ENCODE data around the gene RALGPS2. TPM values are rescaled to one million over a fixed set of nuclear protein-coding genes. Genes with fewer than 3 reads are reported as not detected.

RALGPS2 gene
- total RNA-seq, 1 donor from 2014 or later: 1.8 TPM

DNA sequence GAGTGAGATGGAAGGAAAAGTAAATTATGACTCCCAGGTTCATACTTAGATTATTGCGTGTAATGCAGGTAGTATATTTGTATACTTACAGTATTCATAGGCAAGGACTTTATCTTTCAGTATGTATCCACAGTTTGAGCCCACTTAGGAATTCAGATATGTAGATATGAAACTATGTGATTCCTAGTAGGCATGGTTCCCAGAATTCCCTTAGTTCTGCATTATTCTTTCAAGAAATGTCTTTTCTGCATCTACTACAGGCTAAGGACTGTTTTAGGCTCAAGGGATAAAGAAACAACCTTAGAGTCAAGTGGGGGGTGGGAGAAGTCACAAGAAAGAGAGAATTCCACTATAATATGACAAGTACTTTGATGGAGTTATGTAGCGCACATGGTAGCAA is 132.1 kb downstream of the RALGPS2 start:
- intact Hi-C loops (cut with micrococcal nuclease): no loop called here

DNA sequence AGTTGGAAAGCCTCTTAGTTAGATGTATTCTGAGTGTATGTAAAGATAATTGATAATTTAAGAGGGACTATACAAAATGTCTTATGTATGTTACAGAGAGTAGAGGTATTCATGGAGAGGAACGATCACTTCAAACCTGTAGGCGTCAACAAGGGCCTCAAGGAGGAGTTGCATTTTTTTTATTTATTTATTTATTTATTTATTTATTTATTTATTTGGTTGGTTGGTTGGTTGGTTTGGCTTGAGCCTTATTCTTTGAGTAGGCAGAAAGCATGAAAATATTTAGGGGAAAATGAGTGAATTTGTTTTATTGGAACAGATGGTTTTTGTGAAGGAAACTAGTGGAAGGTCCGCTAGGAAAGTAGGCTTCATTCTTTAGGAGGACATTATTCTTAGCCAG is 137.4 kb downstream of the RALGPS2 start:
- intact Hi-C loops (cut with micrococcal nuclease): no loop called here

DNA sequence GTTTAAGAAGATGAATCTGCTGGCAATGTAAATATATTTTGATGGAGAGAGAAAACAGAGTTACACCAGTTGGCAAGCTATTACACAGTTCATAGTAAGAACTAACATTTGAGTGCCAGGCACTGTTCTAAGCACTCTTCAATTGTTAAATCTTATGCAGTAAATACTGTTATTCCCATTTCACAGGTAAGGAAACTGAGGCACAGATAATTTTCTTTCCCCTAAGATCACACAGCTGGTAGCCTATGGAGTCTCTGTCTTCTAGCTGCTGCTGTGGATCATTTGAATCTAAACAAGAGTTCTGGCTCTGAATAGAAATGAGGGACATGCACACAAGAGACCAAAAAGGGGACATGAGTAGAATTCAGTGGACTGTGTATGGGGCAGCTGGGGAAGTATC is 137.8 kb downstream of the RALGPS2 start:
- intact Hi-C loops (cut with micrococcal nuclease): no loop called here

DNA sequence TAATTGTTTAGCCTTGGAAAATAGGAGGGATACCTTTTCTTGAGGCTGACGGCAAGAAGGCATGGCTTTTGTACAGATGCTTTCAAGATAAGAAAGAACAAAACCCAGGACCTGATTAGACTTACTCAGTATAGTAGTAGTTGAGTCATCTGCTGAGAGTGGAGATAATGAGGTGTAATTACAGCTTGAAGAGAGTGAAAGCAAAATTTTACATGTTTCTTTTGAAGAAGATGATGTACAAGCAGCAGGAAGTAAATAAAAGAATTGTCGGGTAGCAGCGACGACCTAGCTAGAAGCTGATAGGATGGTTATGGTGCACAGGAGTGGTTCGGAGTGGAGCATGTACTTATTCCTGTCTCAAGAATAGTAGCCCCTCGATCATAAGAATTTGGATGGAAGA is 139.3 kb downstream of the RALGPS2 start:
- intact Hi-C loops (cut with micrococcal nuclease): no loop called here

DNA sequence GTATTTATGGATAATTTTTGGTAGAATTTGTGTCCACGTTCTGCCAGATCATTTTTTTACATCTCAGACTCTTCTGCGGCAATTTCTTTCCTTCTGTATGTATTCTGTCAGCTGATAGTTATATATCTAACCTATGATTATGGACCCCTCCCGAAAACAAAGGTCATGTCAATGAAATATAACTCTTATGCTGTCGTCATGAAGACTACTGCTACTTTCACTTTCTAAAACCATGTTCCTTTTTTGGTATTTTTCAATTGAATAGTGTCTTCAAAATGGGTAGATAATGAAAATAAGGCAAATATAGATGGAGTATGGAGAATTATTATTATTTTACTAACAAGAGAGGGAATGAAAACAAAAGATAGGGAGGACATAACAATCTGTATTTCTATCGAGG is 142.6 kb downstream of the RALGPS2 start:
- intact Hi-C loops (cut with micrococcal nuclease): no loop called here

DNA sequence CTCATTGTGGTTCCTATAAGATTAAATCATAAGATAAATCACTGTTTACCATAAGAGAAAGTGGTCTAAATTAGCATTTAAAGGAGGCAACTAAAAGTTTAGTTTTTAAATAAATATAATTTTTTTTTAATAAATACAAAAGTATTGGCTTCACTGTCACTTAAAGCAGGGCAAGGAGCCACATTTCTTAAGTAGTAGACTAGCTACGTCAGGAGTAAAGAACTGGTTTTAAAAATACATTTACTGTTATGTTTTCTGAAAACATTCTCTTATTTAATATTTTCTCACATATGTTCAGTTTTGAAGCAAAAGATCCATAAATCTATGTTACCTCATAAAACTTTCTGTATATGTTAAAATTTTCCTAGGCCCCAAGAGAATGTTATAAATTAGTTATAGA is 143.7 kb downstream of the RALGPS2 start:
- intact Hi-C loops (cut with micrococcal nuclease): no loop called here

DNA sequence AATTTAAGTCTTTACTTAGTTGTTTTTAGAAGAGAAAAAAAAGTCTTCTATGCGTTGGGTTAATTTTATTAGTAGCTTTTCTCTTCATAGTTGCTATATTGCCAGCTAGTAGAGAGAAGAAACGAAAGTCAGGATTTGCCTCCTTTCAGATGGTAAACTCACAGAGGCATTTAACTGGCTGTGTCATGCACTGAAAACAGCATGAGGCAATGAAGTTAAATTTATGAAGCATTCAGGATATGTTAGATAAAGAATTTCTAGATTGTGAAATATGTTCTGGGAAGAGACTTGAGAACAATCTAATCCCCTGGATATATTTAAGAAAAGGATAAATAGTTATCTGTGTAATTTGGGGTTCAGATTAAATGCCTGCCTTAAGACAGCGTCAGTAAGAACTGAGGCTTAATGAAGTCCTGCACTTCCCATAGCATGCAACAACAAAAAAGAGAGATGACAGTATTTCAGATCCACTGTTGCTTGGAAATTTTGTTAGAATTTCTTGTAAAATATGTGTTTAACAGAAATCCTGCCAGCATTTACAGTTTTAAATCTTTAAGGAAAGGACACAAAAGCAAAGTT is 144.2 kb downstream of the RALGPS2 start:
- intact Hi-C loops (cut with micrococcal nuclease): no loop called here

DNA sequence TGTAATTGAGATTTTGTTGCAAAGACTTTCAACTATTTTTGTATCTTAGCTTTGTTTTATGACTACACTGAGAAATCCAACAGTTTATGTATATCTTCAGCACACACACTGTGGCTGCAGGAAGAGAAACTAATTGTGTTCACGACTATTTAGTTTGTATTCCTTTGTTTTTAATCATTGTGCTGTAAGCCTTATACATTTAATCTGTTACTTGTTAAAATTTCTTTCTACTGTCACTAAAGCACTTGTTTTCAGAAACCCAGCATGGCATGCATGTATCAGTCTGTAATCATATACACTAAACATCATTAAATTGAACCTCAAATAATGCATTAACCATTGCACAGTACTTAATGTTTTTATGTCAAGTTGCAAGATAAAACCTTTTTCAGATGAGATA is 145.2 kb downstream of the RALGPS2 start:
- intact Hi-C loops (cut with micrococcal nuclease): no loop called here

DNA sequence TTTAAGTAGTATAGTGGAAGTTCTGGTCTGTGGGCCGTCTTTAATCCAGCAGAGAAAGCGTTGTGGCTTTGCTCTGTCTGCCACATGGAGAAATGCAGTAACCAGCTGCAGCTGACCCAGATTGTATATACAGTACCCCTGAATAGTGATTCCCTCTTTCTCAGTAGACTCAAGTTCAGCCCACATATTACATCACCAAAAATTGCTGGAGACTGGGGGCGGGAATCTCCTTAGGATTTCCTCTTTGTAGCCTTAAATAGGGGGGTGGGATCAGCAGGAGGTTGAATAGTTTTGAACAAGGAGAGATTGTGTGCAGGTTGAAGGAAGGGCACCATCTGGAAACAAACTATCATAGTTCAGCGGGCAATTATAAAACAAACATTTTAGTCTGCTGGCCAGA is 145.9 kb downstream of the RALGPS2 start, which contains the start of gene ANGPTL1:
Gene ANGPTL1 (minus strand): TSS at position 134 of the 400 bp plus-strand sequence. CDS start 5,301 bp downstream, outside the sequence.
- intact Hi-C loops (cut with micrococcal nuclease): no loop called here

DNA sequence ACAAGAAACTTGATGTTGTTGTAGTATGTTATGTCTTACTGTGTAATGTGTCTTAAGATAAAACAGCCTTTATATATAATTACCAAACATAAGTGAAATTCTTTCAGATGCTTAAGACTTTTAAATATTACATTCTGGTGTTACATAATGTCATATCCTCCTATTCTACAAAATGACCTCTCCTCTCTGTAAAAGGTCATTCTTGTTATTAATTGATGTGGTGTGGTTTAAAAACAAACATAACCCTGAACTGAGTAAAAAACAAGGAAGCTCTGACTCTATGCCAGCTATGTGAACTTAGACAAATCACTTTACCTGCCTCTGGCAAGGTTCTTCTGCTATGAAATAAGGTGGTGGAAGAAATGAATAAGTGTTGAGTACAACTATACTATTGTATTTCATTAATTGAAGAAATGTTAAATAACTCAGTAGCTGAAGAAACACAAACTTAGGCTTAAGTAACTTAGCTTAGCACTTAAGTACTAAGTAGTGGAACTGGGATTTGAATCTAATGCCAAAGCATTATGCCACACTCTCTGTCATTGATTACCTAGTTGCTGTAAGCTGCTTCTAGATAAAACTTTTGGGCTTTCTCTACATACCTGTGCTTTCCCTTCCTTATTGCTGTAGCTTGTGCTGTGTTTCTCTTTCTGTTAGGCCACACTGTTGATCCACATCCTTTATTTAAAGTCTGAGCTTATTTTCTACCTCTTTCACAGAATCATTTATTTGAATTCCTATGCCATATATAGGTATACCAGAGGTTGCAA is 146.7 kb downstream of the RALGPS2 start:
- intact Hi-C loops (cut with micrococcal nuclease): no loop called here

DNA sequence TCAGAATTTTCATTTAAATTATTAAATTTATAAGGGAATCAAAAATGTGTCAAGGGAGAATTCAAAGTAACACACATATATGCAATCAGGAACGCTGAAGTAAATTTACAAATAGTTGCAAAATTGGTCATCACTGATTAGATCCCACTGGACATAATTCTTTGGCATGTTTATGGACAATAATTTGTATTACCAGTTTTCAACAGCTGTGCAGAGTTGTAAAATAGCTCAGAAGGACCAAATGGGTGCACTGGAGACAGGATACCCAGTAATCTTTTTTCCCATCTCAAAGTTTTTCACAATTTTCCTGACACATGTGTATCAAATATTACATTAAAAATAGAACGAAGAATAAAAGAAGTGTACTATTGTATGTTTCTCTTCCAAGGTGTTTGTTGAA is 149.9 kb downstream of the RALGPS2 start:
- intact Hi-C loops (cut with micrococcal nuclease): no loop called here

DNA sequence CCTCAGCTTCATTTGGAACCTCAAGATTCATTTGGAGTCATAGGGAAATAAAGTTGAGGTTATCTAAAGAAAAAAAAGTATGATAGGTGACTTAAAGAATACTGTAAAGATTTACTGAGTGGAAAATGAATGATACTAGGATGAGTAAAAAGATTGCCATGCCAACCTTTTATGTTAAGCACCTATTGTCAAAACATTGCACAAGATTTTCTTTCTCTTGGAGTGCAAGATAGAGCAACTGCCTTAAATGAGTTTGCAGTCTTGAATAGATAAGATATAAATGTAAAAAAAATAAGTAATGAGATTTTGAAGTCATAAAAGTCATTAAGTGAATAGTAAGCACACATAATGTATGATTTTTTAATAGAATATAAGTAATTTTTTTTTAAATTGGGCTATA is 150.9 kb downstream of the RALGPS2 start:
- intact Hi-C loops (cut with micrococcal nuclease): no loop called here

DNA sequence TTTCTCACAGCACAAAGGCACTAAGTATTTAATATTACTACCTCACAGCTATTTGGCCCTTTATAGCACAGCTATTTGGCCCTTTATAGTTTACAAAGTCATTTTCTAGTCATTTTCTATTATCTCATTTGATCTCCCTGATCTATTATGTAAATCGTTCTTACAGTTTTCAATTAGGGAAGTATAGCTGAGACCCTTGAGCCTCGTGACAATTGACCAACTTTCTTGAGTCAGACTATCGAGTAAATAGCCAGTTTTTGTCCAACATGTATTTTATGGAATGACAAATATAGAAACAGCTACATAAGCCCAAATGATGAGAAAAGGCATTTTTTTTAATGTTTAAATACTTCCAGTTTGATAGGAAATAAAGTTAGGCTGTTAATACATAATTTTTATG is 152.9 kb downstream of the RALGPS2 start:
- intact Hi-C loops (cut with micrococcal nuclease): no loop called here

DNA sequence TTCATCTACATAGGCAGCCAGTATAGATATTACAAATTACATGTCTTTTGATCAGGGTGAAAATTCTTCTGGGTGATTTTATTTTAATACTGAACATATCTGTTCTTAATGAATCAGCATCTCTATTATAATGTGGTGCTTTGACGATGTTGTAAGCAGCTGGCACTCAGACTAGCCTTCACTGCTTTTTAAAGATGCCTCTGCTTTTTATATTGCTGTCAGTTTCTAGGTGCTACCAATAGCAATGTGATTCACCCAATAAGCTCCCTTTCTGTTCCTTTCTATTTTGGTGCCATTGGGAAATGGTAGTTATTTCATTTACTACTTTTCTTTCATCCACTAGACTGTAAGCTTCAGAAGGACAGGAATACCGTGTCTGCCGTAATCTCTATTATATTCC is 156.9 kb downstream of the RALGPS2 start:
- intact Hi-C loops (cut with micrococcal nuclease): no loop called here

DNA sequence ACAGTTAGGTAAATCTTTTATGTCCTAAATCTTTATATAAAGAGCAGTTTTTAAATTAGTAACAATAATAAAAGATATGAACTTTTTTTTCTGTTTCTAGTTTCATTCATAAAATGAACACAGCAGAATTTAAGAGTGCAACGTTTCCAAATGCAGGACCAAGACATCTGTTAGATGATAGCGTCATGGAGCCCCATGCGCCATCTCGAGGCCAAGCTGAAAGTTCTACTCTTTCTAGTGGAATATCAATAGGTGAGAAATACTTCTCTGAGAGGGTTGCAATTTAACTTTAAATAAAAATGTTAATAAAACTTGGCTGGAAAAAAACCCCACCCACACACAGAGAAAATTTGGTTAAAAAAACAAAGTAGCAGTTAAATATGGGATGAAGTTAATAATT is 160.8 kb downstream of the RALGPS2 start:
- intact Hi-C loops (cut with micrococcal nuclease): no loop called here

DNA sequence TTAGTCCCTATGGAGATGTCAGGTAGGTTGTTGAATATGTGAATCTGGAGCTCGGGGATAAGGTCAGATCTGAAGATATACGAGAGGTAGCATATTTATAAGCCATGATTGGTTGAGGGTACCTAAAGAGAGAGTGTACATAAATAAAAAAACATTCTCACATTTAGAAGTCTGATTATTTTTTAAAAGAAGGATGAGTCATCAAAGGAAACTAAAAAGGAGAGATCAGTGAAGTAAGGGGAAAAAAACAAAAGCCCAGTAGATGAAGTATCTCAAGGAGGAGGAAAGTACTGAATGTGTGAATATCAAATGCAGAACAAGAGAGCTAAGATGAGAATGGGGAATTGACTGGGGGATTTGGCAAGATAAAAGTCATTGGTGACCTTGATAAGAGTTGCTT is 161.5 kb downstream of the RALGPS2 start:
- intact Hi-C loops (cut with micrococcal nuclease): no loop called here

DNA sequence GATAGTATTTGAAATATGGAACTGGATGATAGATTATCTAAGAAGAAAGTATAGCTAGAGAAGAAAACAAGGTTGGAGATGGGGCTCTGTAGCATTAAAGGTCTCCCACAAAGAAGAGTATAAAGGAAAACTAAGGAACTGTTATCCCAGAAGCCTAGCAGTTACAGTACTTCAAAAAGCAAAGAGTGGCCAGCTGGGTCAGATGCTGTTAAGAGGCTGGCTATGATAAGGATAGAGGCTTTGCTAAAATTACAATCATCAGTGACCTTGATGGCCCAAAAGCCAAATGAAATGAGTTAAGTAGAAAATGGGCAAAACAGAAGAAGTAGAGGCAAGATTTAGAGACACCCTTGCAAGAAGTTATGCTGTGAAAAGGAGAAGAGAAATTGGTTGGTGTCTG is 170.9 kb downstream of the RALGPS2 start:
- intact Hi-C loops (cut with micrococcal nuclease): no loop called here

DNA sequence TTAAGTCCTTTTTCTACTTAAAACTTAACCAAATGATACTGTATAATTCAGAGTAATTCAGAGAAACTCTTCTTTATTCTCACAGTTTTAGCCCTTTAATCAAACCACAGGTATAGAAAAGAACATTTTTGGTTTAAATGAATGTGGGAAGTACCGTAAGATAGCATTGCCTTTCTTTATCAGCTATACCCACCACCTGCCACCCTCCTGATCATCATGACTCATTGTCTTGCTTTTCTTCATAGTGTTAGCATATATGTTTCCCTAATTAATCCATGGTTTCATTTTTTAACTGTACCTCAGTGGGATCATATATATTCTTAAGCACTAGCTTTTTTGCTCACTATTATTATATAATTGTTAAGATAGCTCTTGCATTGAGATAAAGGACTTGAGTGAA is 173.4 kb downstream of the RALGPS2 start:
- intact Hi-C loops (cut with micrococcal nuclease): no loop called here

DNA sequence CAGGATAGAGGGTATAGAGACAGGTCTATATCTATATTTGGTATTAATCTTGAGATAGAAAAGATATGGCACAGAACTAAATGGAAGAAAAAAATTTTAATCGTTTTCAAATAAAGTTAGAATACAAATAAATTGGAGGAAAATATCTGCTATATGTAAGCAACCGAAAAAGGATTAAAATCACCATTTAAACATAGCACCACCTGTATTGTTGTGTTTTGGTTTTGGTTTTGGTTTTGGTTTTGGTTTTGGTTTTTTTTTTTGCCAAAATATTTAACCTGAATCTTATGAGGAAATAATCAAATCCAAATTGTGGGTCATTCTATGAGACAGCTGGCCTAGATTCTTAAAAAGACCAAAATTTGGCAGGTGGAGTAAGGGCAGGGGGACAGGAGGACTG is 174.4 kb downstream of the RALGPS2 start:
- intact Hi-C loops (cut with micrococcal nuclease): no loop called here

DNA sequence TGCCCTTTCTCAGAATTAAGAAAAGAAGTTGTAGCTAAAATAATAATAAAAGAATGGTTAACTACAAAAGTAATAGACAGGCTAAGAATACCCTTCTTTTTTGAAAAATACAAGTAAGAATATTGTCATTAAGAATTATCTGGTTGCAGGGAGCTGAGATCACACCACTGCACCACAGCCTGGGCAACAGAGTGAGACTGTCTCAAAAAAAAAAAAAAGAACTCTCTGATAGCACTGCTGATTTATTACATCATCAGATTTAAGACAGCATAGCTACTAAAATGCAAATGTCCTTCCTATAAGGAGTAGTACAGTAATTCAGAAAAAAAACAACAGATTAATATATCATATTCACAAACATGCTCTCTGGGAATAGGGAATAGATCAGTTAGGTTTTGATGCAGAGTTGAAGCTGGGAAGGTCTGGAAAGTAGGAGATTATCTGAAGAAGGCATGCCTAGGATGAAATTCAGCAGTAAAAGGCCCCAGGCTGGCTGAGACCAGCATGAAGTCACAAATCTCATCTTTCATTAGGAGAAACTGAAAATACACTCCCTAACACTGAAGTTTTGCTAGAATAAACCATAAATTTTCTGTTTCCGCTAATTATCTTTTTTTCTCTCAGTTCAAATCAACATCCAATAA is 176.6 kb downstream of the RALGPS2 start:
- intact Hi-C loops (cut with micrococcal nuclease): no loop called here

DNA sequence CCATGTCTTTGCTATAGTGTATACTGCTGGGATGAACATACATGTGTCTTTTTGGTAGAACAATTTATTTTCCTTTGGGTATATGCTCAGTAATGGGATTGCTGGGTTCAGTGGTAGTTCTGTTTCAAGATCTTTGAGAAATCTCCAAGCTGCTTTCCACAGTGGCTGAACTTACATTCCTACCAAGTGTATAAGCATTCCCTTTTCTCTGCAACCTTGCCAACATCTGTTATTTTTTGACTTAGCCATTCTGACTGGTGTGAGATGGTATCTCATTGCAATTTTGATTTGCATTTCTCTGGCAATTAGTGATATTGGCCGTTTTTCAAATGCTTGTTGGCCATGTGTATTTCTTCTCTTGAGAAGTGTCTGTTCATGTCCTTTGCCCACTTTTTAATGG is 183.3 kb downstream of the RALGPS2 start:
- intact Hi-C loops (cut with micrococcal nuclease): no loop called here

DNA sequence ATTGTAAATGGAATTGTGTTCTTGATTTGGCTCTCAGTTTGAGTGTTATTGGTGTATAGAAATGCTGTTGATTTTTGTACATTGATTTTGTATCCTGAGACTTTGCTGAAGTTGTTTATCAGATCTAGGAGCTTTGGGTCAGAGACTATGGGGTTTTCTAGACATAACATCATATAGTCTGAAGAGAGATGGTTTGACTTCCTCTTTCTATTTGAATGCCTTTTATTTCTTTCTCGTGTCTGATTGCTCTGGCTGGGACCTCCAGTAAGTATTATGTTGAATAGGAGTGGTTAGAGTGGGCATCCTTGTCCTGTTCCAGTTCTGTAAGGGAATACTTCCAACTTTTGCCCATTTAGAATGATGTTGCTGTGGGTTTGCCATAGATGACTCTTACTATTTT is 185.0 kb downstream of the RALGPS2 start:
- intact Hi-C loops (cut with micrococcal nuclease): no loop called here

DNA sequence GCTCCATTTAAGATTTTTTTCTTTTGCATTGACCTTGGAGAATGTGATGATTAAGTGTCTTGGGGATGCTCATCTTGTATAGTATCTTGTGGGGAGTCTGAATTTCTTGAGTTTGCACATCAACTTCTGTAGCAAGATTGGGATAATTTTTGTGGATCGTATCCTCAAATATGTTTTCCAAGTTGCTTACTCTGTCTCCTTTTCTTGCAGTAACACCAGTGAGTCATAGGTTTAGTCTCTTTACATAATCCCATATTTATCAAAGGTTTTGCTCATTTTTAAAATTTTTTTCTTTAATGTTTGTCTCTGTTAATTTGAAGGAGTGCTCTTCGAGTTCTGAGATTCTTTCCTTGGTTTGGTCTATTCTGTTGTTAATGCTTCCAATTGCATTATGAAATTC is 187.6 kb downstream of the RALGPS2 start:
- intact Hi-C loops (cut with micrococcal nuclease): no loop called here
